ENCODE measurements around the gene PAWR. TPM values are rescaled to one million over a fixed set of nuclear protein-coding genes. Genes with fewer than 3 reads are reported as not detected.
A peak's percentile ranks its signal among the peaks of the same experiment; 100 is the strongest.
"Not testable (repeated sequence)": the region's sequence is repeated elsewhere in the genome, so short reads cannot be mapped to it uniquely, and the experiment has no call there.

The PAWR gene
- total RNA-seq, 1 donor from 2014 or later = 204 TPM

- Histone ChIP-seq H3K79me2 (ENCODE audit: insufficient read depth, low read length) (no peaks in the 10 kb centered on the region), H3K9ac (ENCODE audit: low read length) (peak overlapping the region; percentile 61), H3K36me3 (ENCODE audit: insufficient read depth, low read length) (no peaks in the 10 kb centered on the region), H3K9me3 (ENCODE audit: insufficient read depth, low read depth, low read length) (no peaks in the 10 kb centered on the region), H3K4me3 (ENCODE audit: insufficient read depth, low read depth, low read length) (peak overlapping the region; percentile 22), H3K27me3 (ENCODE audit: insufficient read depth, low read length) (no peaks in the 10 kb centered on the region), H3K4me1 (ENCODE audit: insufficient read depth, low read length) (peaks cover 43% of the 10 kb centered on the region), H2AFZ (ENCODE audit: low read depth, low read length) (no peak overlapping the region), H3K4me2 (ENCODE audit: low read length) (peak overlapping the region; percentile 50), H3K27ac (ENCODE audit: low read depth, low read length) (peak overlapping the region; percentile 85), H4K20me1 (ENCODE audit: insufficient read depth, low read length) (no peaks in the 10 kb centered on the region)
- Mint-ChIP-seq H3K27ac (ENCODE audit: unreplicated experiment) (peak overlapping the region; percentile 97), H3K9me3 (ENCODE audit: unreplicated experiment) (peaks cover 9% of the 10 kb centered on the region), H3K4me3 (ENCODE audit: unreplicated experiment) (no peak overlapping the region), H3K4me1 (ENCODE audit: low read depth, unreplicated experiment) (peaks cover 60% of the 10 kb centered on the region), H3K27me3 (ENCODE audit: low read depth, unreplicated experiment) (no peaks in the 10 kb centered on the region), H3K36me3 (ENCODE audit: low read depth, unreplicated experiment) (peaks cover 13% of the 10 kb centered on the region)
- DNase-seq (ENCODE audit: low read depth) = peak; percentile 75
- FAIRE-seq = no peak
- TF ChIP-seq CTCF (IDR thresholded peaks at IDR 0.05; ENCODE audit: insufficient read depth, low read depth, low read length) (no peak), EZH2 (IDR thresholded peaks at IDR 0.05; ENCODE audit: insufficient read depth, low read length) (no peak)
Observed at GRCh38 chr12:79546466-79547043, 144.2 kb downstream of the PAWR start.

- H3K79me2 ChIP-seq (ENCODE audit: insufficient read depth, low read length); H4K20me1 ChIP-seq (ENCODE audit: insufficient read depth, low read length); DNase-seq (ENCODE audit: low read depth); H3K36me3 ChIP-seq (ENCODE audit: insufficient read depth, low read length); H3K9ac ChIP-seq (ENCODE audit: low read length); H3K4me3 ChIP-seq (ENCODE audit: insufficient read depth, low read depth, low read length); H2AFZ ChIP-seq (ENCODE audit: low read depth, low read length); H3K9me3 ChIP-seq (ENCODE audit: insufficient read depth, low read depth, low read length); H3K27me3 ChIP-seq (ENCODE audit: insufficient read depth, low read length); H3K36me3 Mint-ChIP-seq (ENCODE audit: low read depth, unreplicated experiment); H3K27ac ChIP-seq (ENCODE audit: low read depth, low read length); FAIRE-seq; H3K27me3 Mint-ChIP-seq (ENCODE audit: low read depth, unreplicated experiment); H3K4me3 Mint-ChIP-seq (ENCODE audit: unreplicated experiment); H3K4me2 ChIP-seq (ENCODE audit: low read length); H3K9me3 Mint-ChIP-seq (ENCODE audit: unreplicated experiment): not testable (repeated sequence)
- peak overlapping the region; percentile 91 for H3K27ac Mint-ChIP-seq (ENCODE audit: unreplicated experiment)
- H3K4me1 ChIP-seq (ENCODE audit: insufficient read depth, low read length) = peaks cover 33% of the 10 kb centered on the region
- peaks cover 53% of the 10 kb centered on the region for H3K4me1 Mint-ChIP-seq (ENCODE audit: low read depth, unreplicated experiment)
Observed at GRCh38 chr12:79544439-79544838, 146.3 kb downstream of the PAWR start.

- DNase-seq (ENCODE audit: low read depth) = no peak
- Mint-ChIP-seq H3K9me3 (ENCODE audit: unreplicated experiment) (no peaks in the 10 kb centered on the region), H3K4me3 (ENCODE audit: unreplicated experiment) (no peak overlapping the region), H3K27ac (ENCODE audit: unreplicated experiment) (no peak overlapping the region), H3K36me3 (ENCODE audit: low read depth, unreplicated experiment) (peaks cover 14% of the 10 kb centered on the region), H3K4me1 (ENCODE audit: low read depth, unreplicated experiment) (peaks cover 6% of the 10 kb centered on the region), H3K27me3 (ENCODE audit: low read depth, unreplicated experiment) (no peaks in the 10 kb centered on the region)
- Histone ChIP-seq H3K27me3 (ENCODE audit: insufficient read depth, low read length) (no peaks in the 10 kb centered on the region), H3K27ac (ENCODE audit: low read depth, low read length) (no peak overlapping the region), H2AFZ (ENCODE audit: low read depth, low read length) (no peak overlapping the region), H3K9me3 (ENCODE audit: insufficient read depth, low read depth, low read length) (no peaks in the 10 kb centered on the region), H4K20me1 (ENCODE audit: insufficient read depth, low read length) (no peaks in the 10 kb centered on the region), H3K4me1 (ENCODE audit: insufficient read depth, low read length) (peaks cover 10% of the 10 kb centered on the region), H3K4me2 (ENCODE audit: low read length) (no peak overlapping the region), H3K4me3 (ENCODE audit: insufficient read depth, low read depth, low read length) (no peak overlapping the region), H3K9ac (ENCODE audit: low read length) (no peak overlapping the region), H3K79me2 (ENCODE audit: insufficient read depth, low read length) (no peaks in the 10 kb centered on the region), H3K36me3 (ENCODE audit: insufficient read depth, low read length) (no peaks in the 10 kb centered on the region)
- no peak for TF ChIP-seq EZH2 (IDR thresholded peaks at IDR 0.05; ENCODE audit: insufficient read depth, low read length)
- TF ChIP-seq CTCF (IDR thresholded peaks at IDR 0.05; ENCODE audit: insufficient read depth, low read depth, low read length) = no peak
- FAIRE-seq = no peak
Observed at GRCh38 chr12:79537675-79538074, 153.1 kb downstream of the PAWR start.
